HepG2 (cell line): ENCODE measurements around the gene EI24. TPM values are rescaled to one million over a fixed set of nuclear protein-coding genes. Genes with fewer than 3 reads are reported as not detected.

Experiments
- CHCHD3 ChIP-seq: sonication (generic); formaldehyde crosslinking; IDR thresholded peaks from 2 replicates; pipeline ENCODE4 v1.8.0; 2022; ENCODE audit warnings: mild to moderate bottlenecking, missing genetic modification reagents, moderate library complexity
- FIP1L1 ChIP-seq: fragments of 200-400 bp; formaldehyde crosslinking; IDR thresholded peaks from 2 replicates; pipeline ENCODE4 v1.6.1; 2018; ENCODE audit warnings: low read depth, mild to moderate bottlenecking, low read length, moderate library complexity, borderline replicate concordance; ENCODE audit not compliant: insufficient read depth
- MLX ChIP-seq: IDR thresholded peaks from 2 replicates; pipeline ENCODE4 v1.6.1; 2016
- TBX3 ChIP-seq: fragments of 450-650 bp; IDR thresholded peaks from 2 replicates; pipeline ENCODE4 v1.6.1; 2017; ENCODE audit warnings: antibody characterized with exemption, mild to moderate bottlenecking, inconsistent platforms, borderline replicate concordance
- THYN1 ChIP-seq: sonication (generic); formaldehyde crosslinking; IDR thresholded peaks from 2 replicates; pipeline ENCODE4 v1.8.1; 2023; ENCODE audit warnings: low read depth, mild to moderate bottlenecking, moderate library complexity, missing genetic modification reagents, borderline replicate concordance
- WIZ ChIP-seq: sonication (generic); formaldehyde crosslinking; IDR thresholded peaks from 2 replicates; pipeline ENCODE4 v1.5.1; 2020; ENCODE audit warnings: mild to moderate bottlenecking, missing genetic modification reagents
- ZBTB21 ChIP-seq: sonication (generic); formaldehyde crosslinking; IDR thresholded peaks from 2 replicates; pipeline ENCODE4 v1.4.0; 2020; ENCODE audit warnings: missing genetic modification reagents
- ZBTB33 ChIP-seq: sonication (generic); formaldehyde crosslinking; IDR thresholded peaks from 2 replicates; pipeline ENCODE4 v1.4.0; 2020; ENCODE audit warnings: missing genetic modification reagents
- ZC3H13 ChIP-seq: sonication (generic); formaldehyde crosslinking; IDR thresholded peaks from 2 replicates; pipeline ENCODE4 v1.8.1; 2023; ENCODE audit warnings: mild to moderate bottlenecking, missing genetic modification reagents, moderate library complexity
- ZNF407 ChIP-seq: sonication (generic); formaldehyde crosslinking; IDR thresholded peaks from one replicate; pipeline ENCODE4 v1.5.1; 2020; ENCODE audit warnings: mild to moderate bottlenecking, missing genetic modification reagents; ENCODE audit errors: not compliant biosample characterization
- polyA plus RNA-seq, 8 experiments: library from polyadenylated mRNA; depleted of rRNA in 3 of 8; stranded (reverse) in 7 of 8; unstranded in 1 of 8; fragments of >200 nt; fragmentation: Illumina TruSeq in 4 of 8; extraction: Trizol in 4 of 8; gene quantifications; 2 replicates each; pipeline versions ENCODE4 v1.2.1 to v1.2.3, GENCODE V29; 2011 to 2016; ENCODE audit warnings: low read depth in 4 of 8, missing spikeins in 1 of 8, mixed read lengths in 1 of 8; ENCODE audit not compliant: insufficient read depth in 1 of 8
- total RNA-seq, 5 experiments: library from RNA; depleted of rRNA; stranded (reverse); fragments of >200 nt; fragmentation: Illumina TruSeq; extraction: Trizol; gene quantifications; 2 replicates each; pipeline ENCODE4 v1.2.3, GENCODE V29; 2016; ENCODE audit warnings: low read depth in 1 of 5
- TF ChIP-seq, protein P1 (sequence below): sonication (generic); formaldehyde crosslinking; IDR thresholded peaks from 2 replicates; pipeline ENCODE4 v1.5.1; 2020; ENCODE audit warnings: missing genetic modification reagents, mild to moderate bottlenecking, borderline replicate concordance
- TF ChIP-seq, protein P2 (sequence below): fragments of 450-650 bp; IDR thresholded peaks from 2 replicates; pipeline ENCODE4 v1.6.1; 2016
- TF ChIP-seq, protein P3 (sequence below): sonication (generic); formaldehyde crosslinking; IDR thresholded peaks from 2 replicates; pipeline ENCODE4 v1.4.0; 2020; ENCODE audit warnings: missing genetic modification reagents

Gene EI24
- total and polyA plus RNA-seq, 2 of the 13 experiments (the other 11 are each of a cell fraction or from before 2014, with no cell fraction given) = 84.7 to 126 TPM

DNA sequence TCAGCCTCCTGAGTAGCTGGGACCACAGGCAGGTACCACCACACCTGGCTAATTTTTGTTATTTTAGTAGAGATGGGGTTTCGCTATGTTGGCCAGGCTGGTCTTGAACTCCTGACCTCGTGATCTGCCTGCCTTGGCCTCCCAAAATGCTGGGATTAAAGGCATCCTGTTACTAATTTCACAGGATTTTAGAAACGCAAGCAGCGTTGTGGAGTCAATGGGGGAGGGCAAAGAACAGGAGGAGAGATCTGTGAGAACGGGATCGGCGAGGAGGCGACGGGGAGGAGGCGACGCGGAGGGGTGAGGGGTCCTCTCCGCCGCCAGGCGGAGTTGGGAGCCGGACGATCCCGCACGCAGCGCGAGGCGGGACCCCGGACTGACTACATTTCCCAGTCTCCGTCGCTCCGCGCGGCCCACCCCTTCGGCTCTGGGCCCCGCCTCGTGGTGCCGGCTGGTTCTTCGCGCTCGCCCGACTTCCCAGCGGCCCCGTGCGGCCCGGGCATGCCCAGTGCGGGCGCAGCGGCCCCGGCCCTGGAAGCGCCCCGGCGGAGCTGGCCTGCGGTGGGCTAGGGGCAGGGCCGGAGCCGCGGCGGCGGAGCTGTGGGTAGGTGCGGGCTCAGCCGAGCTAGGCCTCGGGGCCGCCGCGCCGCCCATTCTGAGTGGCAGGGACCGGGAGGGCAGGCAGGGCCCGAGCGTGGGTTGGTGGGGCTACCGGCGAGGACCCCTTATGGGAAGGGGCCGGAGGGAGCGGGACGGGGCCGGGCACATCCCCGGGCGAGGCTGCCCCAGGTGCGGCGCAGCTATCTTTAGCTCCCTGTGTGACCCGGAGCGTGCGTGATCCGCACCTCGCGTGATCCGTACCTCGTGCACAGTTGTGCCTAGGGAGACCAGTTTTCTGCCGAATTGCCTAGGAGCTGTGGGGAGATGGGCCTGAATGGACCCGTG lies at the start of gene EI24 (continued):
- TF ChIP-seq FIP1L1 (no peak), WIZ (CRISPR knock-in tag) (no peak), ZBTB33 (CRISPR knock-in tag) (no peak), ZC3H13 (CRISPR knock-in tag) (no peak), ZBTB21 (no peak), TBX3 (no peak), MLX (CRISPR knock-in tag) (0 out of 2 replicates have a peak, but pooled peaks have one; percentile 16), ZNF407 (CRISPR knock-in tag) (no peak), CHCHD3 (CRISPR knock-in tag) (no peak), THYN1 (no peak)
- TF ChIP-seq, protein P1, sequence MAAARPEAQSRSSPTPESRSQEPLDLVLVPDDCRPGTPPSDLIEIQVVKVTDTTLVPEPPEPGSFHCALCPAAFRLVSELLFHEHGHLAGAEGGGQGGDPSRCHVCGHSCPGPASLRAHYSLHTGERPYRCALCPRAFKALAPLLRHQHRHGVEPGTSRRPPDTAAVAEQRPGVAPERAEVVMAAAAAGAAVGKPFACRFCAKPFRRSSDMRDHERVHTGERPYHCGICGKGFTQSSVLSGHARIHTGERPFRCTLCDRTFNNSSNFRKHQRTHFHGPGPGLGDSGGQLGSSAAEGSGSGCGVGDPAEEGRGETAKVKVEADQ (CRISPR knock-in tag) = peak; percentile 66; the same call in 1 of the 2 replicates
- TF ChIP-seq, protein P2, sequence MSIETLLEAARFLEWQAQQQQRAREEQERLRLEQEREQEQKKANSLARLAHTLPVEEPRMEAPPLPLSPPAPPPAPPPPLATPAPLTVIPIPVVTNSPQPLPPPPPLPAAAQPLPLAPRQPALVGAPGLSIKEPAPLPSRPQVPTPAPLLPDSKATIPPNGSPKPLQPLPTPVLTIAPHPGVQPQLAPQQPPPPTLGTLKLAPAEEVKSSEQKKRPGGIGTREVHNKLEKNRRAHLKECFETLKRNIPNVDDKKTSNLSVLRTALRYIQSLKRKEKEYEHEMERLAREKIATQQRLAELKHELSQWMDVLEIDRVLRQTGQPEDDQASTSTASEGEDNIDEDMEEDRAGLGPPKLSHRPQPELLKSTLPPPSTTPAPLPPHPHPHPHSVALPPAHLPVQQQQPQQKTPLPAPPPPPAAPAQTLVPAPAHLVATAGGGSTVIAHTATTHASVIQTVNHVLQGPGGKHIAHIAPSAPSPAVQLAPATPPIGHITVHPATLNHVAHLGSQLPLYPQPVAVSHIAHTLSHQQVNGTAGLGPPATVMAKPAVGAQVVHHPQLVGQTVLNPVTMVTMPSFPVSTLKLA = peak; percentile 43; the same call in 1 of the 2 replicates
- TF ChIP-seq, protein P3, sequence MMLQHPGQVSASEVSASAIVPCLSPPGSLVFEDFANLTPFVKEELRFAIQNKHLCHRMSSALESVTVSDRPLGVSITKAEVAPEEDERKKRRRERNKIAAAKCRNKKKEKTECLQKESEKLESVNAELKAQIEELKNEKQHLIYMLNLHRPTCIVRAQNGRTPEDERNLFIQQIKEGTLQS (CRISPR knock-in tag) = no peak; the same call in 1 of the 2 replicates
